ENCODE measurements around the gene FLNC.

DNA sequence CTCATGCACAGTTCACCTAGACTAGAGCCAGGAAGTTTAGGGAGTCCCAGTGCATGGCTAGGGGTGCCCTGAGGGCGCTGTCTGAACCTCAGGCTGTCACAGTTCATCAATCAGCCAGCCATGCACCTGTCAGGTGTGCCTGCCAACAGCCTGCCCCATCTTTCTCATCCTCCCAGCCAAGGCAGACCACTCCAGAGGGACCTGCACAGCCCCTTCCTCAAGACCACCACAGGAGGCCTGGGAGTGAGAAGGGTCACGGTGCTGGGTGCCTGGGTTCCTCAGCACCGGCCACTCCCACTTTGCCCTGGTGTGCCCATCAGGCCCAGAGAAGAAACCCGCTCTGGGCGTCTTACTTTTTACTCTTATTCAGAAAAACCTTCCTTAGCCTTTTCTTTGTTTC lies 40.8 kb downstream of the FLNC start:
- TF ChIP-seq, protein P1, sequence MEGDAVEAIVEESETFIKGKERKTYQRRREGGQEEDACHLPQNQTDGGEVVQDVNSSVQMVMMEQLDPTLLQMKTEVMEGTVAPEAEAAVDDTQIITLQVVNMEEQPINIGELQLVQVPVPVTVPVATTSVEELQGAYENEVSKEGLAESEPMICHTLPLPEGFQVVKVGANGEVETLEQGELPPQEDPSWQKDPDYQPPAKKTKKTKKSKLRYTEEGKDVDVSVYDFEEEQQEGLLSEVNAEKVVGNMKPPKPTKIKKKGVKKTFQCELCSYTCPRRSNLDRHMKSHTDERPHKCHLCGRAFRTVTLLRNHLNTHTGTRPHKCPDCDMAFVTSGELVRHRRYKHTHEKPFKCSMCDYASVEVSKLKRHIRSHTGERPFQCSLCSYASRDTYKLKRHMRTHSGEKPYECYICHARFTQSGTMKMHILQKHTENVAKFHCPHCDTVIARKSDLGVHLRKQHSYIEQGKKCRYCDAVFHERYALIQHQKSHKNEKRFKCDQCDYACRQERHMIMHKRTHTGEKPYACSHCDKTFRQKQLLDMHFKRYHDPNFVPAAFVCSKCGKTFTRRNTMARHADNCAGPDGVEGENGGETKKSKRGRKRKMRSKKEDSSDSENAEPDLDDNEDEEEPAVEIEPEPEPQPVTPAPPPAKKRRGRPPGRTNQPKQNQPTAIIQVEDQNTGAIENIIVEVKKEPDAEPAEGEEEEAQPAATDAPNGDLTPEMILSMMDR (conservative IDR thresholded peaks at IDR 0.05 in 1 of 2, IDR thresholded peaks at IDR 0.05 in 1 of 2; ENCODE audit: extremely low read depth in 1 of 2, insufficient read depth in 1 of 2, low read depth in 1 of 2, low read length in 2 of 2), result no peak
- TF ChIP-seq EZH2 (IDR thresholded peaks at IDR 0.05; ENCODE audit: borderline replicate concordance, low read length), result no peak
